Stomach (tissue), 9 donors: ENCODE measurements around the gene PRKG1. TPM values are rescaled to one million over a fixed set of nuclear protein-coding genes. Genes with fewer than 3 reads are reported as not detected.

Experiments
- DNase-seq, 2 donors: peaks; one replicate each; pipeline versions ENCODE4 v3.0.0 to v3.0.0-alpha.2; 2013 to 2019
- H3K27ac ChIP-seq, 5 donors: fragments of 200-600 bp in 4 of 5; sonication (generic) in 4 of 5; one replicate each; pipeline ENCODE4 v1.5.1; 2013 to 2019; ENCODE audit warnings: mild to moderate bottlenecking in 1 of 5, moderate library complexity in 1 of 5
- H3K27me3 ChIP-seq, 3 donors: fragments of 200-600 bp; sonication (generic); one replicate each; pipeline ENCODE4 v1.5.1; 2017 to 2019; ENCODE audit warnings: mixed run types in 1 of 3
- H3K36me3 ChIP-seq, 4 donors: fragments of 200-600 bp; sonication (generic); 1 replicate in 3 of 4; 2 replicates in 1 of 4; pipeline ENCODE4 v1.5.1; 2016 to 2019
- H3K4me1 ChIP-seq, 4 donors: fragments of 200-600 bp; sonication (generic); one replicate each; pipeline ENCODE4 v1.5.1; 2016 to 2019
- H3K4me3 ChIP-seq, 4 donors: fragments of 200-600 bp; sonication (generic) in 3 of 4; one replicate each; pipeline ENCODE4 v1.5.1; 2016 to 2019; ENCODE audit warnings: mild to moderate bottlenecking in 1 of 4
- H3K9me3 ChIP-seq, 4 donors: fragments of 200-600 bp; sonication (generic); one replicate each; pipeline ENCODE4 v1.5.1; 2016 to 2019
- EP300 ChIP-seq: sonication (generic); formaldehyde crosslinking; IDR thresholded peaks from one replicate; pipeline ENCODE4 v1.6.1; 2017; ENCODE audit warnings: antibody characterized with exemption
- POLR2A ChIP-seq, 4 donors: fragments of 450-650 bp; IDR thresholded peaks; one replicate each; pipeline ENCODE4 v1.6.1; 2016; ENCODE audit warnings: antibody characterized with exemption in 4 of 4, control low read depth in 2 of 4, mild to moderate bottlenecking in 1 of 4, moderate library complexity in 1 of 4
- POLR2AphosphoS5 ChIP-seq, 3 donors: sonication (generic); formaldehyde crosslinking; IDR thresholded peaks; one replicate each; pipeline ENCODE4 v1.6.1; 2016; ENCODE audit warnings: antibody characterized with exemption in 3 of 3
- WGBS, 5 donors: extraction: QIAGEN DNeasy Blood & Tissue Kit in 3 of 5; methylation state at CpG; one replicate each; pipeline versions ENCODE4 v1.1.5 to v1.1.7; 2013 to 2018; 5-methylcytosine and 5-hydroxymethylcytosine counted together
- intact Hi-C: fragments of 100-400 bp; cut with DNase I; formaldehyde crosslinking; loops from one replicate; pipeline ENCODE4 v1.15.1; 2023; ENCODE audit warnings: low total_unique reads
- polyA plus RNA-seq, 3 donors: library from polyadenylated mRNA; stranded (reverse); fragments of 200-250 nt; gene quantifications; one replicate each; pipeline ENCODE4 v1.2.3, GENCODE V29; 2013
- total RNA-seq, 5 donors: library from RNA; depleted of rRNA; stranded (reverse); fragments of >200 nt; gene quantifications; one replicate each; pipeline versions ENCODE4 v1.1.0 to v1.2.3, GENCODE V29; 2014 to 2016
- TF ChIP-seq, protein P1 (sequence below), 7 experiments: fragments of 450-650 bp in 4 of 7; fragments of 200-600 bp in 3 of 7; sonication (generic) in 3 of 7; IDR thresholded peaks; one replicate each; pipeline ENCODE4 v1.5.1; 2016 to 2019; ENCODE audit warnings: antibody characterized with exemption in 7 of 7, control low read depth in 2 of 7, mild to moderate bottlenecking in 1 of 7
- donor health status: healthy with polysubstance abuse.
- donor health status: Bipolar disorder and iron deficiency.
- donor health status: healthy.

Gene PRKG1
- total and polyA plus RNA-seq, 8 donors = 1.5 to 89.2 (median 14.3) TPM

DNA sequence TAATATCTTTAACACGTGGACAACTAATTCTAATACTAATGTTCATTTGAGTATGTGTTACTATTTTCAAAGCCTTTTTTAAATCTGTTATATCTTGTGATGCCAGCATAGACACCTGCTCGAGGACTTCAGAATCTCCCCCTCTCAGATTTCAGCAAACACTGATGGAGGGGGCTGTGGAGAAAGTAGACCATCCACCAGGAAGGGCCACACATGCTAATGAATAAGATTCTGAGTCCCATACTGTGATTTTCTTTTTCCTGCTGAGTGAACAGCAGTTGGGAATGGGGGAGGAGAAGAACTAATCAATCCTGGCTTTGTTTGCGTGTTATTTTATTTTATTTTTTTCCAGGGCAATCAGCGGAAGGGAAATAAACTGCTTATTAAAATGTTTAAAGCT, 783.0 kb downstream of the PRKG1 start:
- Histone ChIP-seq H3K4me1 (peaks cover 0 to 8% (median 1%) of the 10 kb centered on the region in 4 donors), H3K9me3 (no peaks in the 10 kb centered on the region), H3K36me3 (no peaks in the 10 kb centered on the region), H3K4me3 (no peak overlapping the region), H3K27ac (no peak overlapping the region), H3K27me3 (no peaks in the 10 kb centered on the region)
- DNase-seq = no peak
- 70 to 84% (median 80%) methylated on average over 4 of the region's 4 CpGs for WGBS, 5 donors
- TF ChIP-seq, protein P1, sequence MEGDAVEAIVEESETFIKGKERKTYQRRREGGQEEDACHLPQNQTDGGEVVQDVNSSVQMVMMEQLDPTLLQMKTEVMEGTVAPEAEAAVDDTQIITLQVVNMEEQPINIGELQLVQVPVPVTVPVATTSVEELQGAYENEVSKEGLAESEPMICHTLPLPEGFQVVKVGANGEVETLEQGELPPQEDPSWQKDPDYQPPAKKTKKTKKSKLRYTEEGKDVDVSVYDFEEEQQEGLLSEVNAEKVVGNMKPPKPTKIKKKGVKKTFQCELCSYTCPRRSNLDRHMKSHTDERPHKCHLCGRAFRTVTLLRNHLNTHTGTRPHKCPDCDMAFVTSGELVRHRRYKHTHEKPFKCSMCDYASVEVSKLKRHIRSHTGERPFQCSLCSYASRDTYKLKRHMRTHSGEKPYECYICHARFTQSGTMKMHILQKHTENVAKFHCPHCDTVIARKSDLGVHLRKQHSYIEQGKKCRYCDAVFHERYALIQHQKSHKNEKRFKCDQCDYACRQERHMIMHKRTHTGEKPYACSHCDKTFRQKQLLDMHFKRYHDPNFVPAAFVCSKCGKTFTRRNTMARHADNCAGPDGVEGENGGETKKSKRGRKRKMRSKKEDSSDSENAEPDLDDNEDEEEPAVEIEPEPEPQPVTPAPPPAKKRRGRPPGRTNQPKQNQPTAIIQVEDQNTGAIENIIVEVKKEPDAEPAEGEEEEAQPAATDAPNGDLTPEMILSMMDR (IDR thresholded peaks at IDR 0.05) = no peak
- TF ChIP-seq POLR2AphosphoS5 (IDR thresholded peaks at IDR 0.05) (no peak), POLR2A (IDR thresholded peaks at IDR 0.05) (no peak), EP300 (no peak)
- intact Hi-C loops = no loop called here

DNA sequence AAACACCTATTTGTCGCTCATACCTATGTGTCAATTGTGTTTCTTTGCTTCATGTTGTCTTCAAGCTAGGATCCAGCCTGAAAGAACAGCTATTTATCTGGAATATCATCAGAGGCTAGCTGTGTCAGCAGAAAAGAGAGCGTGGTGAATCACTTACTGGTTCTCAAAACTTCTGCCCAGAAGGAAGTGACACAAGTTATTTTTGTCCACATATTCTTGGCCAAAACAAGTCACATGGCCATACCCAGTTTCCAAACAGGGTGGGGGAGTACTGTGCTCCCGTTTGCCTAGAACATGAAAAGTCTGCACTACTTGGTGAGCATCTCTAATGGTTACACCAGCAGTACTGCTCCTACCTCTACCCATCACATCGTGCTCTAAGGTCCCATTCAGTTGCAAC, 786.0 kb downstream of the PRKG1 start:
- Histone ChIP-seq H3K4me1 (peaks cover 0 to 8% (median 1%) of the 10 kb centered on the region in 4 donors), H3K4me3 (no peak overlapping the region), H3K27ac (no peak overlapping the region), H3K36me3 (no peaks in the 10 kb centered on the region), H3K27me3 (no peaks in the 10 kb centered on the region), H3K9me3 (no peaks in the 10 kb centered on the region)
- DNase-seq = peak in 1 of 2 donors; percentile 13
- intact Hi-C loops = no loop called here
- TF ChIP-seq POLR2AphosphoS5 (IDR thresholded peaks at IDR 0.05) = peak in 1 of 3 donors; percentile 21
- no peak for TF ChIP-seq EP300
- 52 to 70% (median 64%) methylated on average over 4 of the region's 4 CpGs for WGBS, 5 donors

DNA sequence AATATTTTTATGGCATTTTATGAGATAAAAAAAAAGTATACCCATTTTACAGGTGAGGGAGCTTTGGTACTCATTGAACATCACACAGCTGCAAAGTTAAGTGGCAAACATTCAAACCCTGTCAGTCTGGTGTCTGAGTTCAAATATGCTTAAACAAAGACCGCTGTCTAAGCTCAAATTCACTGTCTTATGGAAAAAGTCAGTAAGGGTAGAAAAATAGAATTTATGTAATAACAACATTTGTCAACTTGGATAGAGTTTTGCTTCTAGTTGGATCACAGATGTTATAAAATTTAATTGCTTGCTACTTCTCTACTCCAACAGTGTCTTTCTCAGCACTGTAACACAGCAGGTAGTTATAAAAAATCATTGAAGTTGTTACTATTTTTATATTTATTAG, 786.8 kb downstream of the PRKG1 start:
- no peaks in the 10 kb centered on the region for H3K27me3 ChIP-seq
- no peak for DNase-seq
- H3K4me1 ChIP-seq = peaks cover 0 to 8% (median 1%) of the 10 kb centered on the region in 4 donors
- intact Hi-C loops = no loop called here
- H3K4me3 ChIP-seq = no peak overlapping the region
- H3K9me3 ChIP-seq = no peaks in the 10 kb centered on the region
- TF ChIP-seq, protein P1 (IDR thresholded peaks at IDR 0.05) = no peak
- TF ChIP-seq POLR2AphosphoS5 (IDR thresholded peaks at IDR 0.05) (no peak), EP300 (no peak), POLR2A (IDR thresholded peaks at IDR 0.05) (no peak)
- WGBS, 5 donors = 89 to 96% (median 90%) methylated on average over 1 of the region's 1 CpG
- no peak overlapping the region for H3K27ac ChIP-seq
- H3K36me3 ChIP-seq = no peaks in the 10 kb centered on the region

DNA sequence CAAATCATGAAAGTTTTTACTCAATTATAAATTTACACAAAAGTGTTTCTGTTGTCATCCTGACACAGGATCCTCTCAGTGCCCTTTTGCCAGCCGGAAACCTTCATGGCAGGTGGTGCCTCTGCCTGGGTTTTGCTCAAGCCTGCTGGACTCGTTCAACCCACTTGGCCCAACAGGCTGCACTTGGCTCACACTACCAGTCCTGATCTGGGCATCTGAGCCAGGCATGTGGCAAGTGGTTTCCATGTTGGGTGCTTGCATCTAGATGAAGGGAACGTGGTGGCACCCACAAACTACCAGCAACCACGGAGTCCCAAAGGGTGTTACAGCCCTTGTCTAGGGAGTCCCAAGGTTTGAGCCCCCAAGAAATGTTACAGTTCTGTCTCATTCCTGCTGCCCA, 787.4 kb downstream of the PRKG1 start:
- Histone ChIP-seq H3K36me3 (no peaks in the 10 kb centered on the region), H3K27me3 (no peaks in the 10 kb centered on the region), H3K4me3 (no peak overlapping the region), H3K4me1 (peaks cover 0 to 8% (median 1%) of the 10 kb centered on the region in 4 donors), H3K27ac (no peak overlapping the region), H3K9me3 (no peaks in the 10 kb centered on the region)
- 81 to 92% (median 86%) methylated on average over 4 of the region's 4 CpGs for WGBS, 5 donors
- TF ChIP-seq EP300 = no peak
- no peak for TF ChIP-seq POLR2AphosphoS5 (IDR thresholded peaks at IDR 0.05)
- TF ChIP-seq, protein P1 (IDR thresholded peaks at IDR 0.05) = no peak
- no peak for TF ChIP-seq POLR2A (IDR thresholded peaks at IDR 0.05)
- intact Hi-C loops = no loop called here
- DNase-seq = no peak

DNA sequence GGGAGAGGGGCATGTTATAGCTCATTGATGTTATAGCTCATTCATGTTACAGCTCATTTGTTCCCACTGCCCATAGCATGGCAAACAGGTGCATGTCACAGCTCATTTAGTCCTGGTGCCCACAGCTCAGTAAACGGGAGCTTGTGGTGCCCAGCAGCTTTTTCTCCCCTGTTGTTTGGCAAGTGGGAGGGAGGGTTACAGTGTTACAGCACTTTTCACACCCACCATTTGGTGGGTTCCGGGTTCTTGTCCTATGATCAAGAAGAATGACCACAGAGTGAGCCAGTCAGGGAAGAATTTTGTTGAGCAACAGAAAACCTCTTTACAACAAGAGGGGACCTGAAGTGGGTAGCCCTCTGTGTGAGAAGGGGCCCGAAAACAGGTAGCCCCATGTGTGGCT, 787.9 kb downstream of the PRKG1 start:
- H3K4me3 ChIP-seq = no peak overlapping the region
- intact Hi-C loops = no loop called here
- DNase-seq = no peak
- H3K9me3 ChIP-seq = no peaks in the 10 kb centered on the region
- peaks cover 0 to 8% (median 1%) of the 10 kb centered on the region in 4 donors for H3K4me1 ChIP-seq
- no peaks in the 10 kb centered on the region for H3K27me3 ChIP-seq
- H3K36me3 ChIP-seq = no peaks in the 10 kb centered on the region
- 90 to 94% (median 90%) methylated on average over 3 of the region's 3 CpGs for WGBS, 5 donors
- H3K27ac ChIP-seq = no peak overlapping the region
- no peak for TF ChIP-seq EP300
- TF ChIP-seq, protein P1 (IDR thresholded peaks at IDR 0.05) = no peak
- TF ChIP-seq POLR2A (IDR thresholded peaks at IDR 0.05) = no peak
- TF ChIP-seq POLR2AphosphoS5 (IDR thresholded peaks at IDR 0.05) = no peak
